Loucy (cell line): ENCODE measurements around the gene RSRP1.

Experiments
- CTCF ChIP-seq: fragments of 200-600 bp; sonication (generic); conservative IDR thresholded peaks from 2 replicates; pipeline ENCODE4 v1.5.1; 2014; ENCODE audit warnings: mild to moderate bottlenecking, antibody characterized with exemption, low read length
- EZH2phosphoT487 ChIP-seq: fragments of 200-600 bp; IDR thresholded peaks from 2 replicates; pipeline ENCODE4 v1.6.1; 2018; ENCODE audit warnings: antibody characterized with exemption, mild to moderate bottlenecking, moderate library complexity, borderline replicate concordance

- TF ChIP-seq CTCF: no peak
- TF ChIP-seq EZH2phosphoT487: no peak
Observed at GRCh38 chr1:25219661-25220251, 27.5 kb downstream of the RSRP1 start.
